HepG2 (cell line): ENCODE results near the gene GALNT1. TPM values are rescaled to one million over a fixed set of nuclear protein-coding genes. Genes with fewer than 3 reads are reported as not detected.

Source experiments
- ATAC-seq: fragments of 200-7000 bp; cut with Tn5 transposase; 3 replicates; pipeline ENCODE4 v1.9.1; 2020; ENCODE audit warnings: mild to moderate bottlenecking, moderate library complexity
- BruUV-seq: library from RNA; stranded (reverse); fragments of 400-500 nt; replicated peaks from 2 replicates; lab custom pipeline; 2021; lab: Mats Ljungman, UMichigan
- CTCF ChIA-PET: fragments of 300-600 bp; formaldehyde crosslinking; extraction: SDS; loops from one replicate; lab custom pipeline; 2021; ENCODE audit warnings: low total read pairs, inconsistent platforms, low intra/inter-chr PET ratio; lab: Yijun Ruan, JAX
- POLR2A ChIA-PET: fragments of 350-600 bp; sonication (Branson Sonifier 250); formaldehyde crosslinking; loops from one replicate; lab custom pipeline; 2020; ENCODE audit warnings: antibody characterized with exemption, inconsistent platforms; lab: Yijun Ruan, JAX
- DNase-seq: peaks from one replicate; pipeline ENCODE4 v3.0.0-alpha.2; 2015; ENCODE audit warnings: low spot score
- FAIRE-seq: peaks from 3 replicates; lab custom pipeline; 2011; peaks lifted over from hg19 to GRCh38; lab: Jason Lieb, UNC
- H2AFZ ChIP-seq: one replicate; pipeline ENCODE4 v1.6.1; 2011; ENCODE audit warnings: low read length, inconsistent platforms
- H3K27ac ChIP-seq: fragments of 300-600 bp; 3 replicates; pipeline ENCODE4 v1.8.0; 2011; ENCODE audit warnings: mixed run types, mild to moderate bottlenecking, mixed read lengths, low read length, inconsistent platforms; ENCODE audit not compliant: insufficient read depth; ENCODE audit errors: extremely low read length
- H3K27me3 ChIP-seq, 2 experiments: fragments of 200-600 bp in 1 of 2; 2 replicates in 1 of 2; 3 replicates in 1 of 2; pipeline versions ENCODE4 v1.6.0 to v1.8.0; 2011; ENCODE audit warnings: low read length in 2 of 2, mild to moderate bottlenecking in 2 of 2, moderate library complexity in 2 of 2, inconsistent platforms in 1 of 2; ENCODE audit not compliant: insufficient read depth in 2 of 2, control insufficient read depth in 1 of 2
- H3K36me3 ChIP-seq, 2 experiments: fragments of 200-600 bp in 1 of 2; replicated peaks in 1 of 2; 2 replicates in 1 of 2; 3 replicates in 1 of 2; pipeline versions ENCODE4 v1.5.1 to v1.8.0; 2011; ENCODE audit warnings: low read length in 2 of 2, inconsistent platforms in 1 of 2; ENCODE audit not compliant: insufficient read depth in 2 of 2, control insufficient read depth in 1 of 2
- H3K4me1 ChIP-seq: 2 replicates; pipeline ENCODE4 v1.5.1; 2012; ENCODE audit warnings: low read length, inconsistent platforms; ENCODE audit not compliant: insufficient read depth
- H3K4me2 ChIP-seq: 2 replicates; pipeline ENCODE4 v1.6.0; 2011; ENCODE audit warnings: low read depth, low read length, inconsistent platforms
- H3K4me3 ChIP-seq, 3 experiments: fragments of 200-600 bp in 1 of 3; sonication (generic), shearing (Covaris generic) in 1 of 3; replicated peaks in 1 of 3; 2 replicates each; pipeline ENCODE4 v1.5.1; 2011 to 2016; ENCODE audit warnings: low read length in 3 of 3, inconsistent platforms in 2 of 3, low read depth in 2 of 3, mild to moderate bottlenecking in 2 of 3, control low read depth in 1 of 3, mixed read lengths in 1 of 3; ENCODE audit not compliant: insufficient read depth in 1 of 3
- H3K79me2 ChIP-seq: one replicate; pipeline ENCODE4 v1.6.1; 2011; ENCODE audit warnings: low read length, inconsistent platforms; ENCODE audit not compliant: insufficient read depth
- H3K9ac ChIP-seq: 2 replicates; pipeline ENCODE4 v1.6.0; 2011; ENCODE audit warnings: mild to moderate bottlenecking, low read depth, low read length, inconsistent platforms; ENCODE audit not compliant: insufficient read depth
- H3K9me3 ChIP-seq: 2 replicates; pipeline ENCODE4 v1.5.1; 2012; ENCODE audit warnings: mild to moderate bottlenecking, low read length
- H4K20me1 ChIP-seq: 2 replicates; pipeline ENCODE4 v1.6.0; 2011; ENCODE audit warnings: inconsistent platforms, mild to moderate bottlenecking, low read length, moderate library complexity; ENCODE audit not compliant: insufficient read depth
- AKAP8 ChIP-seq: sonication (generic); formaldehyde crosslinking; IDR thresholded peaks from 2 replicates; pipeline ENCODE4 v1.5.1; 2020; ENCODE audit warnings: mild to moderate bottlenecking, missing genetic modification reagents
- CBX1 ChIP-seq: IDR thresholded peaks from one replicate; pipeline ENCODE4 v1.6.1; 2016; ENCODE audit warnings: antibody characterized with exemption, low read depth
- NAIF1 ChIP-seq: sonication (generic); formaldehyde crosslinking; IDR thresholded peaks from 2 replicates; pipeline ENCODE4 v1.5.0; 2020; ENCODE audit warnings: mild to moderate bottlenecking, missing genetic modification reagents, borderline replicate concordance
- PHF5A ChIP-seq: IDR thresholded peaks from one replicate; pipeline ENCODE4 v1.6.1; 2018; ENCODE audit warnings: low read depth, missing genetic modification reagents; ENCODE audit not compliant: unreplicated experiment
- ZBTB3 ChIP-seq: sonication (generic); formaldehyde crosslinking; IDR thresholded peaks from 2 replicates; pipeline ENCODE4 v1.4.0; 2020; ENCODE audit warnings: low read depth, mild to moderate bottlenecking, moderate library complexity, missing genetic modification reagents, borderline replicate concordance
- ZNF101 ChIP-seq: sonication (generic); formaldehyde crosslinking; IDR thresholded peaks from 2 replicates; pipeline ENCODE4 v1.4.0; 2020; ENCODE audit warnings: mild to moderate bottlenecking, low read depth, missing genetic modification reagents, borderline replicate concordance
- ZNF660 ChIP-seq: sonication (generic); formaldehyde crosslinking; IDR thresholded peaks from 2 replicates; pipeline ENCODE4 v1.5.1; 2020; ENCODE audit warnings: mild to moderate bottlenecking, low read depth, missing genetic modification reagents, borderline replicate concordance
- WGBS: methylation state at CpG from one replicate; pipeline ENCODE4 v1.1.6; 2017; ENCODE audit warnings: low lambda C conversion rate; 5-methylcytosine and 5-hydroxymethylcytosine counted together
- in situ Hi-C: cut with HindIII; loops from 2 replicates; pipeline ENCODE4 v1.10.0; 2017; ENCODE audit warnings: low pct_unique_long_range_greater_than_20kb; ENCODE audit not compliant: extremely low pct_ligation_motif_present
- intact Hi-C: fragments of 100-400 bp; cut with micrococcal nuclease; formaldehyde crosslinking; loops from one replicate; pipeline ENCODE4 v1.10.0; 2022; ENCODE audit not compliant: unreplicated experiment
- polyA plus RNA-seq, 8 experiments: library from polyadenylated mRNA; depleted of rRNA in 3 of 8; stranded (reverse) in 7 of 8; unstranded in 1 of 8; fragments of >200 nt; fragmentation: Illumina TruSeq in 4 of 8; extraction: Trizol in 4 of 8; gene quantifications; 2 replicates each; pipeline versions ENCODE4 v1.2.1 to v1.2.3, GENCODE V29; 2011 to 2016; ENCODE audit warnings: low read depth in 4 of 8, missing spikeins in 1 of 8, mixed read lengths in 1 of 8; ENCODE audit not compliant: insufficient read depth in 1 of 8
- total RNA-seq, 5 experiments: library from RNA; depleted of rRNA; stranded (reverse); fragments of >200 nt; fragmentation: Illumina TruSeq; extraction: Trizol; gene quantifications; 2 replicates each; pipeline ENCODE4 v1.2.3, GENCODE V29; 2016; ENCODE audit warnings: low read depth in 1 of 5

The GALNT1 gene
- total and polyA plus RNA-seq, 2 of the 13 experiments (the other 11 are each of a cell fraction or from before 2014, with no cell fraction given): 41.1 to 100 TPM

DNA sequence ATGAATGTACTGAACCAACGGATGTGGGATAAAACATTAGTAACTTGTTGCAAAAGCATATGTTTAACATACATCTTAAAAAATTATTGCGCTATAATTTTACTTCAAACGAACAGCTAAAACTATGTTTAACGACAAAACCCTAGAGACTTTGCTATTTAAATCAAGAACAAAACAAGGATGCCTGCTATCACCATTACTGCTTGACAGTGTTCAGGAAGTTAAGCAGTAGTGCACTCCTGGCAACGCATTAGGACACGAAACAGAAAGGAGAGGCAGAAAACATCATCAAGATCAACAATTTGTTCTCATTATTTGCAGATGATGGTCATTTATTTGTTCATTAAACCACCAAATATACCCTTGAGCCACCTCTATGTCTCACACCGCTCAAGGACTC is 151.9 kb downstream of the GALNT1 start:
- H3K79me2 ChIP-seq: no peaks in the 10 kb centered on the region
- no peak overlapping the region for H3K9ac ChIP-seq
- intact Hi-C loops: no loop called here
- CTCF ChIA-PET: no interaction called here
- no peak overlapping the region for H2AFZ ChIP-seq
- no peak overlapping the region for H3K4me2 ChIP-seq
- 58% methylated on average over 7 of the region's 7 CpGs for WGBS
- DNase-seq (no peak), FAIRE-seq (no peak), ATAC-seq (no peak)
- no peaks in the 10 kb centered on the region for H3K36me3 ChIP-seq
- TF ChIP-seq PHF5A (CRISPR knock-in tag) (no peak), CBX1 (no peak), ZNF660 (CRISPR knock-in tag) (no peak), ZBTB3 (no peak), ZNF101 (no peak), AKAP8 (CRISPR knock-in tag) (no peak)
- peaks cover 2 to 6% of the 10 kb centered on the region in 2 experiments; a peak in 3 of 5 replicates for H3K27me3 ChIP-seq
- H3K4me3 ChIP-seq: no peak overlapping the region
- POLR2A ChIA-PET: no interaction called here
- no peaks in the 10 kb centered on the region for H3K9me3 ChIP-seq
- no peaks in the 10 kb centered on the region for H4K20me1 ChIP-seq
- no TSS peak for BruUV-seq
- peaks cover 36% of the 10 kb centered on the region for H3K4me1 ChIP-seq
- in situ Hi-C loops: no loop called here
- H3K27ac ChIP-seq: no peak overlapping the region

DNA sequence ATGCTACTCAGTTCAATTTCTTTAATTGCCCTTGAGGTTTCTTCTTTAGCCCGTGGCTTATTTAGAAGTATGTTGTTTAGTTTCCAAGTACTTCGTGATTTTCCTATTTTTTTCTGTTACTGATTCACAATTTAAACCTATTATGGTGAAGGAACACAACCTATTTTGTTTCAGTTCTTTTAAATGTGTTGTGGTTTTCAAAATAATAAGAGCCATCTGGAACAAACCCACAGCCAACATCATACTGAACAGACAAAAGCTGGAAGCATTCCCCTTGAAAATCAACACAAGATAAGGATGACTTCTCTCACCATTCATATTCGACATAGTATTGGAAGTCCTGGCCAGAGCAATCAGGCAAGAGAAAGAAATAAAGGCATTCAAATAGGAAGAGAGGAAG is 155.2 kb downstream of the GALNT1 start:
- H2AFZ ChIP-seq: no peak overlapping the region
- DNase-seq (no peak), FAIRE-seq (no peak), ATAC-seq (no peak)
- no peaks in the 10 kb centered on the region for H3K9me3 ChIP-seq
- in situ Hi-C loops: no loop called here
- H3K79me2 ChIP-seq: no peaks in the 10 kb centered on the region
- 3% methylated on average over 3 of the region's 3 CpGs for WGBS
- H3K4me1 ChIP-seq: peaks cover 8% of the 10 kb centered on the region
- BruUV-seq: no TSS peak
- TF ChIP-seq NAIF1 (CRISPR knock-in tag): no peak
- TF ChIP-seq, all 625 proteins: peak for 0
- Histone ChIP-seq H3K27me3 (peaks cover 2 to 6% of the 10 kb centered on the region in 2 experiments; a peak in 3 of 5 replicates), H4K20me1 (no peaks in the 10 kb centered on the region), H3K36me3 (no peaks in the 10 kb centered on the region), H3K4me2 (no peak overlapping the region), H3K27ac (no peak overlapping the region), H3K9ac (no peak overlapping the region), H3K4me3 (no peak overlapping the region)
- POLR2A ChIA-PET: no interaction called here
- intact Hi-C loops: no loop called here
- CTCF ChIA-PET: no interaction called here
